HepG2 (cell line): ENCODE results near the gene VPS52. TPM values are rescaled to one million over a fixed set of nuclear protein-coding genes. Genes with fewer than 3 reads are reported as not detected.
A peak's percentile ranks its signal among the peaks of the same experiment; 100 is the strongest.

ENCODE experiments used
- CBX2 ChIP-seq, 2 experiments: fragments of 200-600 bp in 1 of 2; sonication (generic); formaldehyde crosslinking in 1 of 2; IDR thresholded peaks; 2 replicates each; pipeline versions ENCODE4 v1.7.0 to v1.8.1; 2018 to 2022; ENCODE audit warnings: low read depth in 2 of 2, low read length in 1 of 2, mild to moderate bottlenecking in 1 of 2, missing genetic modification reagents in 1 of 2
- CBX5 ChIP-seq: sonication (generic); formaldehyde crosslinking; IDR thresholded peaks from 2 replicates; pipeline ENCODE4 v1.4.0; 2020; ENCODE audit warnings: missing genetic modification reagents, borderline replicate concordance
- E2F2 ChIP-seq: sonication (generic); formaldehyde crosslinking; IDR thresholded peaks from 2 replicates; pipeline ENCODE4 v1.4.0; 2020; ENCODE audit warnings: missing genetic modification reagents, borderline replicate concordance
- FOSL2 ChIP-seq: sonication (generic); formaldehyde crosslinking; IDR thresholded peaks from 2 replicates; pipeline ENCODE4 v1.4.0; 2020; ENCODE audit warnings: missing genetic modification reagents
- IRF9 ChIP-seq: sonication (generic); formaldehyde crosslinking; IDR thresholded peaks from 2 replicates; pipeline ENCODE4 v1.8.0; 2022; ENCODE audit warnings: missing genetic modification reagents, mild to moderate bottlenecking, borderline replicate concordance
- KDM2A ChIP-seq: sonication (generic); formaldehyde crosslinking; IDR thresholded peaks from 2 replicates; pipeline ENCODE4 v1.4.0; 2020; ENCODE audit warnings: low read depth, missing genetic modification reagents, borderline replicate concordance
- MAFG ChIP-seq: sonication (generic); formaldehyde crosslinking; IDR thresholded peaks from 2 replicates; pipeline ENCODE4 v1.5.1; 2020; ENCODE audit warnings: mild to moderate bottlenecking, missing genetic modification reagents
- PAWR ChIP-seq: sonication (generic); formaldehyde crosslinking; IDR thresholded peaks from 2 replicates; pipeline ENCODE4 v1.4.0; 2020; ENCODE audit warnings: missing genetic modification reagents, mild to moderate bottlenecking, borderline replicate concordance
- SALL1 ChIP-seq: sonication (generic); formaldehyde crosslinking; IDR thresholded peaks from 2 replicates; pipeline ENCODE4 v1.8.0; 2022; ENCODE audit warnings: mild to moderate bottlenecking, missing genetic modification reagents
- SKI ChIP-seq: fragments of 450-650 bp; IDR thresholded peaks from one replicate; pipeline ENCODE4 v1.6.1; 2018; ENCODE audit warnings: mild to moderate bottlenecking; ENCODE audit not compliant: partially characterized antibody
- TARDBP ChIP-seq: sonication (generic); formaldehyde crosslinking; IDR thresholded peaks from 2 replicates; pipeline ENCODE4 v1.8.0; 2022; ENCODE audit warnings: mild to moderate bottlenecking, missing genetic modification reagents
- TIGD3 ChIP-seq: sonication (generic); formaldehyde crosslinking; IDR thresholded peaks from 2 replicates; pipeline ENCODE4 v1.5.1; 2020; ENCODE audit warnings: mild to moderate bottlenecking, missing genetic modification reagents, borderline replicate concordance
- ZBTB38 ChIP-seq: sonication (generic); formaldehyde crosslinking; IDR thresholded peaks from 2 replicates; pipeline ENCODE4 v1.5.1; 2020; ENCODE audit warnings: mild to moderate bottlenecking, missing genetic modification reagents
- ZKSCAN8 ChIP-seq: IDR thresholded peaks from 2 replicates; pipeline ENCODE4 v1.6.1; 2016; ENCODE audit warnings: borderline replicate concordance, missing genetic modification reagents, missing compliant biosample characterization
- ZNF512B ChIP-seq: sonication (generic); formaldehyde crosslinking; IDR thresholded peaks from 2 replicates; pipeline ENCODE4 v1.5.1; 2020; ENCODE audit warnings: missing genetic modification reagents, mild to moderate bottlenecking, borderline replicate concordance
- ZNF609 ChIP-seq: sonication (generic); formaldehyde crosslinking; IDR thresholded peaks from 2 replicates; pipeline ENCODE4 v1.4.0; 2020; ENCODE audit warnings: mild to moderate bottlenecking, missing genetic modification reagents, borderline replicate concordance
- ZNF720 ChIP-seq: sonication (generic); formaldehyde crosslinking; IDR thresholded peaks from 2 replicates; pipeline ENCODE4 v1.4.0; 2020; ENCODE audit warnings: missing genetic modification reagents
- polyA plus RNA-seq, 8 experiments: library from polyadenylated mRNA; depleted of rRNA in 3 of 8; stranded (reverse) in 7 of 8; unstranded in 1 of 8; fragments of >200 nt; fragmentation: Illumina TruSeq in 4 of 8; extraction: Trizol in 4 of 8; gene quantifications; 2 replicates each; pipeline versions ENCODE4 v1.2.1 to v1.2.3, GENCODE V29; 2011 to 2016; ENCODE audit warnings: low read depth in 4 of 8, missing spikeins in 1 of 8, mixed read lengths in 1 of 8; ENCODE audit not compliant: insufficient read depth in 1 of 8
- total RNA-seq, 5 experiments: library from RNA; depleted of rRNA; stranded (reverse); fragments of >200 nt; fragmentation: Illumina TruSeq; extraction: Trizol; gene quantifications; 2 replicates each; pipeline ENCODE4 v1.2.3, GENCODE V29; 2016; ENCODE audit warnings: low read depth in 1 of 5

The VPS52 gene
- total and polyA plus RNA-seq, 2 of the 13 experiments (the other 11 are each of a cell fraction or from before 2014, with no cell fraction given), result 48.9 to 85.5 TPM

GRCh38 chr6:33297406-33297955 is 25.8 kb upstream of the VPS52 start (continued):
- TF ChIP-seq TIGD3 (CRISPR knock-in tag) (no peak), ZNF720 (CRISPR knock-in tag) (no peak), ZKSCAN8 (CRISPR knock-in tag) (no peak), PAWR (CRISPR knock-in tag) (no peak), FOSL2 (no peak), IRF9 (CRISPR knock-in tag) (no peak), KDM2A (CRISPR knock-in tag) (0 out of 2 replicates have a peak, but pooled peaks have one; percentile 5), CBX5 (CRISPR knock-in tag) (no peak), ZNF512B (CRISPR knock-in tag) (no peak), SALL1 (CRISPR knock-in tag) (peak; percentile 10; the same call in 1 of the 2 replicates), ZBTB38 (CRISPR knock-in tag) (no peak), TARDBP (0 out of 2 replicates have a peak, but pooled peaks have one; percentile 62), SKI (no peak), CBX2 (IDR thresholded peaks at IDR 0.05; ENCODE audit: low read depth, low read length) (no peak), CBX2 (CRISPR knock-in tag; IDR thresholded peaks at IDR 0.05; ENCODE audit: low read depth) (0 out of 2 replicates have a peak, but pooled peaks have one; percentile 31), MAFG (CRISPR knock-in tag) (no peak), ZNF609 (CRISPR knock-in tag) (no peak), E2F2 (CRISPR knock-in tag) (no peak)
